Medulla oblongata (tissue), 1 donor: ENCODE results near the gene OR5H2.
"Not testable (repeated sequence)": the region's sequence is repeated elsewhere in the genome, so short reads cannot be mapped to it uniquely, and the experiment has no call there.

Experiments
- DNase-seq: peaks from one replicate; pipeline ENCODE4 v3.0.0-alpha.2; 2015; ENCODE audit errors: extremely low spot score

Gene OR5H2

GRCh38 chr3:98282205-98282604 is at the start of gene OR5H2:
TSS of gene OR5H2 (plus strand) at chr3:98282505. CDS start at chr3:98282903, 398 bp downstream.
- DNase-seq, result no peak

- no peak for DNase-seq
Observed at GRCh38 chr3:98233468-98233867, 48.8 kb upstream of the OR5H2 start.

GRCh38 chr3:98240131-98240530 is 42.2 kb upstream of the OR5H2 start:
- no peak for DNase-seq

- no peak for DNase-seq
Observed at GRCh38 chr3:98242155-98242554, 40.1 kb upstream of the OR5H2 start.

GRCh38 chr3:98243843-98244242 is 38.5 kb upstream of the OR5H2 start:
- DNase-seq, result no peak

- no peak for DNase-seq
Observed at GRCh38 chr3:98246142-98246541, 36.2 kb upstream of the OR5H2 start.

GRCh38 chr3:98256026-98256425 is 26.3 kb upstream of the OR5H2 start:
- not testable (repeated sequence) for DNase-seq

- no peak for DNase-seq
Observed at GRCh38 chr3:98259707-98260106, 22.6 kb upstream of the OR5H2 start.

- no peak for DNase-seq
Observed at GRCh38 chr3:98262046-98262445, 20.3 kb upstream of the OR5H2 start.

- no peak for DNase-seq
Observed at GRCh38 chr3:98263944-98264343, 18.4 kb upstream of the OR5H2 start, which contains the start of gene OR5H6. TSS of gene OR5H6 (plus strand) at chr3:98264244. CDS start at chr3:98264333, 89 bp downstream.

GRCh38 chr3:98269846-98270245 is 12.5 kb upstream of the OR5H2 start:
- DNase-seq, result no peak

GRCh38 chr3:98272126-98272525 is 10.2 kb upstream of the OR5H2 start:
- DNase-seq, result no peak

GRCh38 chr3:98274914-98275313 is 7.4 kb upstream of the OR5H2 start:
- DNase-seq, result no peak

- no peak for DNase-seq
Observed at GRCh38 chr3:98290916-98291315, 8.6 kb downstream of the OR5H2 start.

- DNase-seq, result no peak
Observed at GRCh38 chr3:98291332-98291957, 9.1 kb downstream of the OR5H2 start.

- no peak for DNase-seq
Observed at GRCh38 chr3:98322101-98322500, 39.8 kb downstream of the OR5H2 start.

GRCh38 chr3:98322686-98323085 is 40.4 kb downstream of the OR5H2 start:
- no peak for DNase-seq

- no peak for DNase-seq
Observed at GRCh38 chr3:98323425-98323824, 41.1 kb downstream of the OR5H2 start.

GRCh38 chr3:98325055-98325454 is 42.8 kb downstream of the OR5H2 start:
- DNase-seq, result no peak

- no peak for DNase-seq
Observed at GRCh38 chr3:98326105-98326893, 44.0 kb downstream of the OR5H2 start.

- no peak for DNase-seq
Observed at GRCh38 chr3:98326945-98327344, 44.6 kb downstream of the OR5H2 start.

GRCh38 chr3:98328933-98329332 is 46.6 kb downstream of the OR5H2 start:
- no peak for DNase-seq

- peak; percentile 81 for DNase-seq
Observed at GRCh38 chr3:98329392-98330124, 47.3 kb downstream of the OR5H2 start.
